GM18519 (cell line): ENCODE results near the gene MAD2L2.

Experiments
- ATAC-seq: cut with Tn5 transposase; IDR thresholded peaks from one replicate; pipeline ENCODE4 v1.9.1; 2021; ENCODE audit warnings: mild to moderate bottlenecking, moderate library complexity; ENCODE audit not compliant: unreplicated experiment, low FRiP score

Gene MAD2L2

GRCh38 chr1:11639372-11639771 is 41.6 kb downstream of the MAD2L2 start:
- ATAC-seq = no peak

- no peak for ATAC-seq
These were observed 42.8 kb downstream of the MAD2L2 start for GRCh38 chr1:11638121-11638520.

GRCh38 chr1:11634365-11635192 is 46.4 kb downstream of the MAD2L2 start:
- no peak for ATAC-seq

- ATAC-seq = no peak
These were observed 51.5 kb downstream of the MAD2L2 start for GRCh38 chr1:11629184-11630016.

- ATAC-seq = no peak
These were observed 52.2 kb downstream of the MAD2L2 start for GRCh38 chr1:11628767-11629166.

GRCh38 chr1:11626551-11626950 is 54.4 kb downstream of the MAD2L2 start:
- no peak for ATAC-seq
